GM10266 (cell line): Measurements from ENCODE around the gene GAL3ST3.

Source experiments
- DNase-seq: peaks from one replicate; pipeline ENCODE4 v3.0.0; 2012; ENCODE audit errors: extremely low spot score
- CTCF ChIP-seq: IDR thresholded peaks from 2 replicates; pipeline ENCODE4 v1.5.1; 2012; ENCODE audit warnings: mild to moderate bottlenecking, low read depth; ENCODE audit not compliant: control insufficient read depth, insufficient read depth; ENCODE audit errors: missing control alignments

The GAL3ST3 gene

GRCh38 chr11:66073669-66074068 lies 24.7 kb upstream of the GAL3ST3 start:
- no peak for TF ChIP-seq CTCF
- DNase-seq: no peak

- DNase-seq: no peak
- TF ChIP-seq CTCF: no peak
Measured at GRCh38 chr11:66072518-66072917, 23.6 kb upstream of the GAL3ST3 start.

- DNase-seq: no peak
- TF ChIP-seq CTCF: no peak
Measured at GRCh38 chr11:66072081-66072480, 23.1 kb upstream of the GAL3ST3 start.

GRCh38 chr11:66071381-66071801 lies 22.4 kb upstream of the GAL3ST3 start:
- DNase-seq: peak; percentile 37
- TF ChIP-seq CTCF: no peak

- TF ChIP-seq CTCF: no peak
- peak; percentile 61 for DNase-seq
Measured at GRCh38 chr11:66070604-66071380, 21.8 kb upstream of the GAL3ST3 start.

GRCh38 chr11:66069715-66070603 lies 21.0 kb upstream of the GAL3ST3 start, which contains the start of gene PACS1:
PACS1 (plus strand) TSS chr11:66070272; CDS start chr11:66070487, 215 bp downstream.
- peak; percentile 93 for DNase-seq
- TF ChIP-seq CTCF: no peak
